GM10248 (cell line): Measurements from ENCODE around the gene ZNF433.
"Not testable (repeated sequence)": the region's sequence is repeated elsewhere in the genome, so short reads cannot be mapped to it uniquely, and the experiment has no call there.

ENCODE experiments used
- CTCF ChIA-PET: fragments of 300-600 bp; sonication (Branson Sonifier 250); formaldehyde crosslinking; extraction: SDS; loops from one replicate; lab custom pipeline; 2021; ENCODE audit warnings: antibody characterized with exemption; lab: Yijun Ruan, JAX
- POLR2A ChIA-PET: fragments of 350-650 bp; sonication (Branson Sonifier 250); formaldehyde crosslinking; extraction: SDS; loops from one replicate; lab custom pipeline; 2020; ENCODE audit warnings: antibody characterized with exemption; lab: Yijun Ruan, JAX
- DNase-seq: peaks from one replicate; pipeline ENCODE4 v3.0.0; 2012; ENCODE audit errors: extremely low spot score
- CTCF ChIP-seq: IDR thresholded peaks from 2 replicates; pipeline ENCODE4 v1.5.1; 2012; ENCODE audit warnings: mild to moderate bottlenecking, low read depth; ENCODE audit errors: extremely low read depth, missing control alignments, control extremely low read depth

ZNF433 gene

GRCh38 chr19:12035220-12036172 is at the start of gene ZNF433:
Gene ZNF433, minus strand, starts transcription at chr19:12035679. Its CDS starts 140 bp downstream, at chr19:12035539.
- ChIA-PET POLR2A (interaction anchor here (0.6 to 2.2 kb wide), 9 partner anchors 17 to 512 kb away, joined by 3 to 18 read pairs (median 4); partner anchors contain the start of genes ZNF700, ZNF844 and ZNF878), CTCF (interaction anchor here (0.8 to 3.0 kb wide), 11 partner anchors 11 to 237 kb away, joined by 3 to 18 read pairs (median 9); partner anchors contain the start of genes ZNF20, ZNF491 and ZNF700)
- peak; percentile 93 for DNase-seq
- no peak for TF ChIP-seq CTCF

GRCh38 chr19:12083336-12083735 is 47.9 kb upstream of the ZNF433 start:
- ChIA-PET CTCF (interaction anchor here (0.8 kb wide), 1 partner anchor 28 kb away, joined by 3 read pairs; no protein-coding TSS in a partner anchor), POLR2A (interaction anchor here (0.6 kb wide), 1 partner anchor 8 kb away, joined by 3 read pairs; no protein-coding TSS in a partner anchor)

GRCh38 chr19:12077375-12077774 is 41.9 kb upstream of the ZNF433 start:
- CTCF ChIA-PET, result interaction anchor here (1.9 to 2.1 kb wide), 2 partner anchors 14 to 18 kb away, joined by 6 to 8 read pairs; no protein-coding TSS in a partner anchor

More at GRCh38 chr19:12083336-12083735, 47.9 kb upstream of the ZNF433 start:
- not testable (repeated sequence) for DNase-seq

DNA sequence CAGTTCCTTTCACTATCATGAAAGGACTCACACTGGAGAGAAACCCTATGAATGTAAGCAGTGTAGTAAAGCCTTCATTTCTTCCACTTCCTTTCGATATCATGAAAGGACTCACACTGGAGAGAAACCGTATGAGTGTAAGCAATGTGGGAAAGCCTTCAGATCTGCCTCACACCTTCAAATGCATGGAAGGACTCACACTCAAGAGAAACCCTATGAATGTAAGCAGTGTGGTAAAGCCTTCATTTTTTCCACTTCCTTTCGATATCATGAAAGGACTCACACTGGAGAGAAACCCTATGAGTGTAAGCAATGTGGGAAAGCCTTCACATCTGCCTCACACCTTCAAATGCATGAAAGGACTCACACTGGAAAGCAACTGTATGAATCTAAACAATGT is 40.9 kb upstream of the ZNF433 start:
- CTCF ChIA-PET, DNase-seq, POLR2A ChIA-PET: not testable (repeated sequence)

More at GRCh38 chr19:12077375-12077774, 41.9 kb upstream of the ZNF433 start:
- POLR2A ChIA-PET, result no interaction called here
- no peak for TF ChIP-seq CTCF
- DNase-seq, result no peak

DNA sequence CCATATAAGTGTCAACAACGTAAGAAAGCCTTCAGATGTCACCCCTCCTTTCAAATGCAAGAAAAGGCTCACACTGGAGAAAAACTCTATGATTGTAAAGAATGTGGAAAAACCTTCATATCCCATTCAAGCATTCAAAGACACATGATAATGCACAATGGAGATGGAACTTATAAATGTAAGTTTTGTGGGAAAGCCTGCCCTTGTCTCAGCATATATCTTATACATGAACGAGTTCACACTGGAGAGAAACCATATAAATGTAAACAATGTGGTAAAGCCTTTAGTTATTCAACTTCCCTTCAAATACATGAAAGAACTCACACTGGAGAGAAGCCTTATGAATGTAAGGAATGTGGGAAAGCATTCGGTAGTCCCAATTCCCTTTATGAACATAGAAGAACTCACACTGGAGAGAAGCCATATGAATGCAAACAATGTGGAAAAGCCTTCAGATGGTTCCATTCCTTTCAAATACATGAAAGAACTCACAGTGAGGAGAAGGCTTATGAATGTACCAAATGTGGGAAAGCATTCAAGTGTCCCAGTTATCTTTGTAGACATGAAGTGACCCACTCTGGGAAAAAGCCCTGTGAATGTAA is 40.2 kb upstream of the ZNF433 start:
- no peak for DNase-seq
- ChIA-PET CTCF (no interaction called here), POLR2A (no interaction called here)
- no peak for TF ChIP-seq CTCF

DNA sequence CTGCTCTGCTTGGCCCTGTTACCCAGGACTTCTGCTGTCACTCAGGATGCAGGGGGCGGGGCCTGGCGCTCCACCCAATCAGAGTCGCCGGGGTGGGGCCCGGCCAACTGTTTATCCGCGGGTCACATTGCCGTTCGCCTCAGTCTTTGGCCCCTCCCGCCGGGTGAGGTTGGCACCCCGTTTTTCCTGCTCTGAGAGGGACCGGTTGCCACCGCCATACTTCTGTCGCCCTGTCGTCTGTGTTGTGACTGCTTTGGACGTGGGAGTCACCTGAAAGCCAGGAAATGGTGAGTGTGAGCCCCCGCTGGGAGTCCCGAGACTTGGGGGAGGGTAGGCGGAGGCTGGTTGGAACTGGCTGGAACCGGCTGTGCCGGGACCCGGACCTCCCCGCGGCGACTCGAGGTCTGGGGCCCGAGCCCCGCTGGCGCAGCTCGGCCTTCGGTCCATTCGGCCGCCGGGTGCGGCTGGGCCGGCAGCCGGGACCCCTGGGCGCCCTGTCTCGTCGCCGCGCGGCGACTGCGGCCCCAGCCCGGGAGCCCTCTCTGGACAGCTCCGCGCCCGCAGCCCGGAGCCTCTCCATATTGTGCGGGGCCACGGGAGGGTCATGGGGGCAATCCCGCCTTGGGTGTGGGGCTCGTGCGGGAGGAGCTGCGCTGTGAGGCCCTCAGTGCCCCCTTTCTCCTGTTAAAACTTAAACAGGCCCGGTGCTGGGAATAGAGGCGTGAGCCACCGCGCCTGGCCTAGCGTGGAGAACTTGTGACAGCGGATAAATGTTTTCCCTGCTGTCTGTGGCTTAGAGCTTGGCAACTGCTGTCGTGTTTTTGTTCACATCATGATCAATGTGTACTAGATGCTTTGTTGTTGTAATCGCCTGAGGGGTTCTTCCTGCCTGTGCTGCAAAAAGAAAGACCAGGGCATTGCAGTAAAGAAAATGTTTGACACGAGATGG is 29.4 kb upstream of the ZNF433 start, which contains the start of gene ZNF844:
Gene ZNF844, plus strand, starts transcription at position 142 of the 949 bp plus-strand sequence. Its CDS starts 143 bp downstream, at position 285.
- no peak for TF ChIP-seq CTCF
- POLR2A ChIA-PET, result interaction anchor here (0.5 to 1.1 kb wide), 2 partner anchors 30 to 325 kb away, joined by 3 read pairs; partner anchors contain the start of gene ZNF433
- CTCF ChIA-PET, result interaction anchor here (1.1 to 3.1 kb wide), 5 partner anchors 12 to 267 kb away, joined by 3 to 14 read pairs (median 4); partner anchors contain the start of gene ZNF878

More for the DNA sequence above, 29.4 kb upstream of the ZNF433 start, which contains the start of gene ZNF844:
- peak; percentile 93 for DNase-seq
